ENCODE data around the gene PTTG1IP2. TPM values are rescaled to one million over a fixed set of nuclear protein-coding genes. Genes with fewer than 3 reads are reported as not detected.

Gene PTTG1IP2
- polyA plus RNA-seq, 4 donors, result not detected

DNA sequence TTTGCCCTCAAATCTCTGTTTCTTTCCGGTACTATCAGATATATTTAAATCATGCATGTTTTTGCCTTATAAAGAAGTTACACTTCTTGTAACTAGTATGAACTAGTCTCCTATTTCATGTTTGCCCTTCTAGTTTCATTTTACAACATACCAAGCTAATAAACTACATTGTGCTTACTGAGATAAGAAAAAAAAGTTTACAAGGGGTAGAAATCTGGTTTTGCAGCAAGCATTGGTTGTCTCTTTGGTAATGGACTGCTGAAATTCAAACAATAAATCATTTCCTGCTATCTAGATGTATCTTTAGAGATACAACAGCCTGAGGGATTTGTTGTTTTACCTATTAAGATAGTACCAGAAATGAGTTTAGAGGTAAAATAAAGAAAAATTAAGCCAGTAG, 18.8 kb downstream of the PTTG1IP2 start:
- H3K27ac ChIP-seq (ENCODE audit: low read depth in 1 of 3, low read length in 2 of 3), result no peak overlapping the region
- no peaks in the 10 kb centered on the region for H3K9me3 ChIP-seq (ENCODE audit: control insufficient read depth in 2 of 2, insufficient read depth in 1 of 2, low read depth in 1 of 2, low read length in 1 of 2)
- FAIRE-seq (no peak), DNase-seq (peak in 1 of 2 donors; percentile 40)
- WGBS, 3 donors, result 24 to 63% (median 43%) methylated on average over 1 of the region's 1 CpG
- H3K27me3 ChIP-seq (ENCODE audit: control insufficient read depth in 3 of 3, insufficient read depth in 3 of 3, low read length in 3 of 3), result no peaks in the 10 kb centered on the region
- no peak overlapping the region for H3K4me3 ChIP-seq (ENCODE audit: low read depth in 1 of 3, low read length in 3 of 3)
- no peaks in the 10 kb centered on the region for H3K36me3 ChIP-seq (ENCODE audit: control insufficient read depth in 3 of 3, insufficient read depth in 2 of 3, low read depth in 1 of 3, low read length in 3 of 3)
- H3K4me1 ChIP-seq (ENCODE audit: control insufficient read depth in 3 of 3, insufficient read depth in 2 of 3, low read depth in 1 of 3, low read length in 2 of 3), result no peaks in the 10 kb centered on the region

- no peaks in the 10 kb centered on the region for H3K27me3 ChIP-seq (ENCODE audit: control insufficient read depth in 3 of 3, insufficient read depth in 3 of 3, low read length in 3 of 3)
- whole genome bisulfite sequencing, 3 donors, result 91 to 94% (median 93%) methylated on average over 6 of the region's 6 CpGs
- H3K4me3 ChIP-seq (ENCODE audit: low read depth in 1 of 3, low read length in 3 of 3), result no peak overlapping the region
- DNase-seq (no peak), FAIRE-seq (no peak)
- H3K9me3 ChIP-seq (ENCODE audit: control insufficient read depth in 2 of 2, insufficient read depth in 1 of 2, low read depth in 1 of 2, low read length in 1 of 2), result no peaks in the 10 kb centered on the region
- H3K4me1 ChIP-seq (ENCODE audit: control insufficient read depth in 3 of 3, insufficient read depth in 2 of 3, low read depth in 1 of 3, low read length in 2 of 3), result no peaks in the 10 kb centered on the region
- H3K36me3 ChIP-seq (ENCODE audit: control insufficient read depth in 3 of 3, insufficient read depth in 2 of 3, low read depth in 1 of 3, low read length in 3 of 3), result no peaks in the 10 kb centered on the region
- no peak overlapping the region for H3K27ac ChIP-seq (ENCODE audit: low read depth in 1 of 3, low read length in 2 of 3)
These were observed 22.8 kb downstream of the PTTG1IP2 start for GRCh38 chr7:90492250-90492649.

DNA sequence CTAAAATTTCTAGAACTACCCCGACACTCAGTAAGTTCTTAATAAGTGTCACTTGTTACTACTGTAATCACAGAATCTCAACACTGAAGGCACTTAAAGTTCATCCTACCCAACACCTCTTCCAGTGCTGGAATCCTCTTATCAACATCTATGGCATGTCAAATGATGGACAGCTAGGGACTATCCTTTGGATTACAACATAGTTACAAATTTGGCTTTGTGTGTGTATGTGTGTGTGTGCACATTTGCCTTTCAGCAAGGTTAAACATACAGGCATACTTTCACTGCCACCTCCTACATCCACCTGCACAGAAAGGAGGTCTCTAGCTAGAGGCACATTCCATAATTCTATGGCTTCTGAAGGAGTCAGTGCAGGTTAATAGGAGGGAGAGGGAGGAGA, 25.8 kb downstream of the PTTG1IP2 start:
- 95 to 96% (median 96%) methylated on average over 1 of the region's 1 CpG for WGBS, 3 donors
- DNase-seq (no peak), FAIRE-seq (no peak)
- Histone ChIP-seq H3K4me1 (ENCODE audit: control insufficient read depth in 3 of 3, insufficient read depth in 2 of 3, low read depth in 1 of 3, low read length in 2 of 3) (no peaks in the 10 kb centered on the region), H3K27ac (ENCODE audit: low read depth in 1 of 3, low read length in 2 of 3) (no peak overlapping the region), H3K27me3 (ENCODE audit: control insufficient read depth in 3 of 3, insufficient read depth in 3 of 3, low read length in 3 of 3) (no peaks in the 10 kb centered on the region), H3K36me3 (ENCODE audit: control insufficient read depth in 3 of 3, insufficient read depth in 2 of 3, low read depth in 1 of 3, low read length in 3 of 3) (no peaks in the 10 kb centered on the region), H3K9me3 (ENCODE audit: control insufficient read depth in 2 of 2, insufficient read depth in 1 of 2, low read depth in 1 of 2, low read length in 1 of 2) (no peaks in the 10 kb centered on the region), H3K4me3 (ENCODE audit: low read depth in 1 of 3, low read length in 3 of 3) (no peak overlapping the region)

DNA sequence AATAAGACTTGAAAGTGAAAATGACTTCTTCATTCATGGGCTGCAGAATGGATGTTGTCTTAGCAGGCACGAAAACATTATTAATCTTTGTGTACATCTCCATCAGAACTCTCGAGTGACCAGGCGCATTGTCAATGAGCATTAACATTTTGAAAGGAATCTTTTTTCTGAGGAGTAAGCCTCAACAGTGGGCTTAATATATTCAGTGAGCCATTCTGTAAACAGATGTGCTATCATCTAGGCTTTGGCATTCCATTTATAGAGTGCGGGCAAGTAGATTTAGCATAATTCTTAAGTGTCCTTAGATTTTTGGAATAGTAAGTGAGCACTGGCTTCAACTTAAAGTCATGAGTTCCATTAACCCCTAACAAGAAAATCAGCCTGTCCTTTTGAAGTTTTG, 33.1 kb downstream of the PTTG1IP2 start:
- DNase-seq, result no peak
- Histone ChIP-seq H3K27ac (ENCODE audit: low read depth in 1 of 3, low read length in 2 of 3) (no peak overlapping the region), H3K4me1 (ENCODE audit: control insufficient read depth in 3 of 3, insufficient read depth in 2 of 3, low read depth in 1 of 3, low read length in 2 of 3) (no peaks in the 10 kb centered on the region), H3K9me3 (ENCODE audit: control insufficient read depth in 2 of 2, insufficient read depth in 1 of 2, low read depth in 1 of 2, low read length in 1 of 2) (no peaks in the 10 kb centered on the region), H3K4me3 (ENCODE audit: low read depth in 1 of 3, low read length in 3 of 3) (no peak overlapping the region), H3K36me3 (ENCODE audit: control insufficient read depth in 3 of 3, insufficient read depth in 2 of 3, low read depth in 1 of 3, low read length in 3 of 3) (no peaks in the 10 kb centered on the region), H3K27me3 (ENCODE audit: control insufficient read depth in 3 of 3, insufficient read depth in 3 of 3, low read length in 3 of 3) (no peaks in the 10 kb centered on the region)
- no peak for FAIRE-seq
- WGBS, 3 donors, result 88 to 96% (median 89%) methylated on average over 4 of the region's 4 CpGs

- Histone ChIP-seq H3K27me3 (ENCODE audit: control insufficient read depth in 3 of 3, insufficient read depth in 3 of 3, low read length in 3 of 3) (no peaks in the 10 kb centered on the region), H3K4me3 (ENCODE audit: low read depth in 1 of 3, low read length in 3 of 3) (no peak overlapping the region), H3K9me3 (ENCODE audit: control insufficient read depth in 2 of 2, insufficient read depth in 1 of 2, low read depth in 1 of 2, low read length in 1 of 2) (no peaks in the 10 kb centered on the region), H3K4me1 (ENCODE audit: control insufficient read depth in 3 of 3, insufficient read depth in 2 of 3, low read depth in 1 of 3, low read length in 2 of 3) (no peaks in the 10 kb centered on the region), H3K27ac (ENCODE audit: low read depth in 1 of 3, low read length in 2 of 3) (no peak overlapping the region), H3K36me3 (ENCODE audit: control insufficient read depth in 3 of 3, insufficient read depth in 2 of 3, low read depth in 1 of 3, low read length in 3 of 3) (no peaks in the 10 kb centered on the region)
- DNase-seq (no peak), FAIRE-seq (no peak)
- 89 to 94% (median 94%) methylated on average over 1 of the region's 1 CpG for WGBS, 3 donors
These were observed 33.9 kb downstream of the PTTG1IP2 start for GRCh38 chr7:90503367-90503766.

DNA sequence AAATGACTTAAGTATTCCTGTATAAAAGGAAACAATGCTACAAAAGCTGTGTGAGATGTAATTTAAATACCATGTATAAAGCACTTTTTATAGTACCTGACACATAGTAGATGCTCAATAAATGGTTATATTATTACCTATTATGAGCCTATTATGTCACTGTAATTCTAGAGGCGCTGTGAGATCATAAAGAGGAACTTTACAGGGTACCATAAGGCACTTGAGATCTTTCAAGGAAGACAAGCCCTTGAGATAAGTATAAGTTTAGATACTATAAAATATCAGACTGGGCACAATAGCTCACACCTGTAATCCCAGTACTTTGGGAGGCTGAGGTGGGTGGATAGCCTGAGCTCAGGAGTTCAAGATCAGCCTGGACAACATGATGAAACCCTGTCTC, 38.3 kb downstream of the PTTG1IP2 start:
- no peak for DNase-seq
- Histone ChIP-seq H3K27me3 (ENCODE audit: control insufficient read depth in 3 of 3, insufficient read depth in 3 of 3, low read length in 3 of 3) (no peaks in the 10 kb centered on the region), H3K36me3 (ENCODE audit: control insufficient read depth in 3 of 3, insufficient read depth in 2 of 3, low read depth in 1 of 3, low read length in 3 of 3) (no peaks in the 10 kb centered on the region), H3K4me1 (ENCODE audit: control insufficient read depth in 3 of 3, insufficient read depth in 2 of 3, low read depth in 1 of 3, low read length in 2 of 3) (no peaks in the 10 kb centered on the region), H3K9me3 (ENCODE audit: control insufficient read depth in 2 of 2, insufficient read depth in 1 of 2, low read depth in 1 of 2, low read length in 1 of 2) (no peaks in the 10 kb centered on the region), H3K27ac (ENCODE audit: low read depth in 1 of 3, low read length in 2 of 3) (no peak overlapping the region), H3K4me3 (ENCODE audit: low read depth in 1 of 3, low read length in 3 of 3) (no peak overlapping the region)
- 53 to 86% (median 74%) methylated on average over 1 of the region's 1 CpG for WGBS, 3 donors
- FAIRE-seq, result no peak

GRCh38 chr7:90511776-90512175, 42.3 kb downstream of the PTTG1IP2 start:
- Histone ChIP-seq H3K4me1 (ENCODE audit: control insufficient read depth in 3 of 3, insufficient read depth in 2 of 3, low read depth in 1 of 3, low read length in 2 of 3) (no peaks in the 10 kb centered on the region), H3K27me3 (ENCODE audit: control insufficient read depth in 3 of 3, insufficient read depth in 3 of 3, low read length in 3 of 3) (no peaks in the 10 kb centered on the region), H3K27ac (ENCODE audit: low read depth in 1 of 3, low read length in 2 of 3) (no peak overlapping the region), H3K4me3 (ENCODE audit: low read depth in 1 of 3, low read length in 3 of 3) (no peak overlapping the region), H3K9me3 (ENCODE audit: control insufficient read depth in 2 of 2, insufficient read depth in 1 of 2, low read depth in 1 of 2, low read length in 1 of 2) (no peaks in the 10 kb centered on the region), H3K36me3 (ENCODE audit: control insufficient read depth in 3 of 3, insufficient read depth in 2 of 3, low read depth in 1 of 3, low read length in 3 of 3) (no peaks in the 10 kb centered on the region)
- FAIRE-seq, result no peak
- no peak for DNase-seq
- 63 to 83% (median 75%) methylated on average over 2 of the region's 2 CpGs for WGBS, 3 donors

DNA sequence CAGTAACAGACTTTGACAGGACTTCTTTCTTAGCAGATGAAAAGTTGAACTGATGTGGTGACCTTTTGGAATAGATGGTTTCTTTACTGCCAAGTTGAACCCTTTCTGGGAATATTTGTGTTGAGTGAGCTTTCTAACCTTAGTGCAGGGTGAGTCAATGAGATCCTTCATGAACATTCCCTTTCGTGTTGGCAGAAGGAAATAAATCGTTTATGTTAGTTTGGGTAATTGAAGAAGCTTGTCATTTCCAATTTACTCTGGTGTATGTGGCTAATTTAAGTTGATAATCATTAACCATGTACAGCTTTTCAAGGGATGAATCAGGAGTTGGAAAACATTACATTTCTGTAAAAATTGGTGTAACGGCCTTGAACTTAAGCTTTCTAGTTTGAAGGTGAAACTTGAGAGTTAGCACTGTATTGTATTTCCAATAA, 43.4 kb downstream of the PTTG1IP2 start:
- H3K4me3 ChIP-seq (ENCODE audit: low read depth in 1 of 3, low read length in 3 of 3), result no peak overlapping the region
- FAIRE-seq (no peak), DNase-seq (peak in 1 of 2 donors; percentile 20)
- no peaks in the 10 kb centered on the region for H3K4me1 ChIP-seq (ENCODE audit: control insufficient read depth in 3 of 3, insufficient read depth in 2 of 3, low read depth in 1 of 3, low read length in 2 of 3)
- WGBS, 3 donors, result 18 to 43% (median 42%) methylated on average over 3 of the region's 3 CpGs
- no peak overlapping the region for H3K27ac ChIP-seq (ENCODE audit: low read depth in 1 of 3, low read length in 2 of 3)
- H3K27me3 ChIP-seq (ENCODE audit: control insufficient read depth in 3 of 3, insufficient read depth in 3 of 3, low read length in 3 of 3), result no peaks in the 10 kb centered on the region
- no peaks in the 10 kb centered on the region for H3K36me3 ChIP-seq (ENCODE audit: control insufficient read depth in 3 of 3, insufficient read depth in 2 of 3, low read depth in 1 of 3, low read length in 3 of 3)
- H3K9me3 ChIP-seq (ENCODE audit: control insufficient read depth in 2 of 2, insufficient read depth in 1 of 2, low read depth in 1 of 2, low read length in 1 of 2), result no peaks in the 10 kb centered on the region

DNA sequence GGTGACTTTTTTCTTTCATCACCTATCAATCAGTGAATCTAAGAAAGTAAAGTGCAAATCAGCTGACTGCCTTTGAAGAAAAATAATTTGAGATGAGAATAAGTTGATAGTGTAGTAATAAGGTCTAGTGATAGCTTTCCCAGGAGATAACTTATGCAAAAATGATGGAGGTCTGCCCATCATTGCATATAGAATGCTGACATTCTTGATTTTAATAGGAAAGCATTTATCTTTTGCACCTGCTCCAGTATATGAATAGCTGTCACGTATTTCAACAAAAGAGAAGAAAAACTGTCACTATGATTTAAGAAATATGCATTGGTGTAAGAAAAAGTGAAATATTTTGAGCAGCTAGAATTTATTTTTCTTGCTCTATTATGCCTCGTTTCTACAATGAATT, 46.8 kb downstream of the PTTG1IP2 start:
- Histone ChIP-seq H3K27ac (ENCODE audit: low read depth in 1 of 3, low read length in 2 of 3) (no peak overlapping the region), H3K36me3 (ENCODE audit: control insufficient read depth in 3 of 3, insufficient read depth in 2 of 3, low read depth in 1 of 3, low read length in 3 of 3) (no peaks in the 10 kb centered on the region), H3K27me3 (ENCODE audit: control insufficient read depth in 3 of 3, insufficient read depth in 3 of 3, low read length in 3 of 3) (no peaks in the 10 kb centered on the region), H3K4me3 (ENCODE audit: low read depth in 1 of 3, low read length in 3 of 3) (no peak overlapping the region), H3K9me3 (ENCODE audit: control insufficient read depth in 2 of 2, insufficient read depth in 1 of 2, low read depth in 1 of 2, low read length in 1 of 2) (no peaks in the 10 kb centered on the region), H3K4me1 (ENCODE audit: control insufficient read depth in 3 of 3, insufficient read depth in 2 of 3, low read depth in 1 of 3, low read length in 2 of 3) (no peaks in the 10 kb centered on the region)
- FAIRE-seq, result no peak
- WGBS, 3 donors, result 67 to 78% (median 70%) methylated on average over 2 of the region's 2 CpGs
- no peak for DNase-seq

All from small intestine (tissue), 7 donors.